ENCODE data around the gene ZNF101.
A peak's percentile ranks its signal among the peaks of the same experiment; 100 is the strongest.

ZNF101 gene

DNA sequence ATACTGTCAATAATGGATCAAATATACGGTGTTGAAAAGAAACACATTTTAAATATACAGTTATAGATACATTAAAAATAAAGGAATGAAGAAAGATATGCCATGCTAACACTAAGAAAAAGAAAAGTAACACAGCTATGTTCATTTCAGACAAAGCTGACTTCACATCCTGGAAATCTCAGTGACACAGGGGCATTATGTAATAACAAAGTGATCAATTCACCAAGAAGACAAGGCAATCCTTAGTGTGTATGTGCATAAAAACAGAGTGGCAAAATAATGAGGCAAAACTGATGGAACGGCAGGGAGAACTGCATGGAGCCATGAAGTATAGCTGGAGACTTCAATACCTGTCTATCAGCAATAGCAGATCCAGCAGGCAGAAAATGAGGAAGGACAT, 51.2 kb downstream of the ZNF101 start:
- no peak for TF ChIP-seq JUND (IDR thresholded peaks at IDR 0.05; ENCODE audit: low read depth)
- in situ Hi-C loops (cut with HindIII; ENCODE audit: low pct_unique_long_range_greater_than_20kb, low sequenced_read_pairs), result no loop called here
- DNase-seq (ENCODE audit: low read depth in 1 of 2, low spot score in 1 of 2), result no peak

GRCh38 chr19:19721896-19722295, 53.3 kb downstream of the ZNF101 start:
- DNase-seq (ENCODE audit: low read depth in 1 of 2, low spot score in 1 of 2), result no peak
- TF ChIP-seq JUND (IDR thresholded peaks at IDR 0.05; ENCODE audit: low read depth), result no peak
- in situ Hi-C loops (cut with HindIII; ENCODE audit: low pct_unique_long_range_greater_than_20kb, low sequenced_read_pairs), result no loop called here

GRCh38 chr19:19732579-19733501, 64.2 kb downstream of the ZNF101 start, which contains the start of gene ZNF14:
TSS of gene ZNF14 (minus strand) at chr19:19733112. CDS start at chr19:19732958, 154 bp downstream.
- TF ChIP-seq JUND (IDR thresholded peaks at IDR 0.05; ENCODE audit: low read depth), result no peak
- in situ Hi-C loops (cut with HindIII; ENCODE audit: low pct_unique_long_range_greater_than_20kb, low sequenced_read_pairs), result no loop called here
- peak; percentile 95 to 96 for DNase-seq (ENCODE audit: low read depth in 1 of 2, low spot score in 1 of 2)
